ENCODE measurements around the gene AADAC.

- TF ChIP-seq POLR2AphosphoS5 (IDR thresholded peaks at IDR 0.05) = no peak
- TF ChIP-seq CTCF (IDR thresholded peaks at IDR 0.05) = no peak
Measured at GRCh38 chr3:151875759-151876158, 61.8 kb downstream of the AADAC start.
